NCI-H1694 (cell line): Measurements from ENCODE around the gene HOXB3.

Source experiments
- DNase-seq: peaks from one replicate; lab custom pipeline; 2025; lab: John Stamatoyannopoulos, UW

HOXB3 gene

DNA sequence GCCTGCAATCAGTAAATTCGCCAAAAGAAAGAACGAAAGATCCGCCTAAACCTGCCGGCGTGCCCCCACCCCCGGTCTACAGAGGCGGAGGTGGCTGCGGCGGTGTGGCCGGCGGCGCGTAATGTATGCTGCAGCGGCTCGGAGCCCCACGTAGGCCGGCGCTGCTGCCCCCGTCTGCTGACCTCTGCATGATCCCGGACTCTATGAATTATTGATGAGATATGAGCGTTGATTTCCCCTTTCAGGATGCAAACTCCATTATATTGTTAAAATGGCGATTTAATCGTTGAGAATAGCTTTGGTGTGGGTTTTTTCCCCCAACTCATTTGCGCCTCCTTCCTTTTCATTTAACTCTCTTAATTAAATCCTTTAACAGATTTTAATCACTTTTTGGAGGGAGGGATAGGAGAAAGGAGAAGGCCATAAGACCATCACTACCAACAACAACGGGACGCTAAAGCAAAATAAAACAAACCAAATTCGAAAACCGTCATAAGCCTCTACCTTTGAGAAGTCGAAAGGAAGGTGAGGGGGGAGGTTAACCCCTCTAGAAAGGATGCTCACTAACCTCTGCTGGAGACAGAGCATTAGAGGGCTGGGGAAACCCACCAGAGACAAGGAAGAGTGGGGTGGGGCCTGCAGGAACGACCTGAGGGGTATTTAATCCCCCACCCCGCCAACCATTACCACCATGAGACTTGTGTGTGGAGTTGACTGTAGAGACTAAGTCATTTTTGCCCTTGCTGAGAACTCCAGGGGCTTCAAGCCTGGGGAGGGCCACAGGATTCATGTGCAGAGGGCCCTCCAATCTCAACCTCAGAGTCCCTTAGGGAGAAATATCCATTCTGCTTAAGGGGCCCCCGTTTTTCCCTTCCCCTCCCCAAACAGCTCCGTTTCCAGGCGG lies 3.4 kb downstream of the HOXB3 start:
- no peak for DNase-seq

DNA sequence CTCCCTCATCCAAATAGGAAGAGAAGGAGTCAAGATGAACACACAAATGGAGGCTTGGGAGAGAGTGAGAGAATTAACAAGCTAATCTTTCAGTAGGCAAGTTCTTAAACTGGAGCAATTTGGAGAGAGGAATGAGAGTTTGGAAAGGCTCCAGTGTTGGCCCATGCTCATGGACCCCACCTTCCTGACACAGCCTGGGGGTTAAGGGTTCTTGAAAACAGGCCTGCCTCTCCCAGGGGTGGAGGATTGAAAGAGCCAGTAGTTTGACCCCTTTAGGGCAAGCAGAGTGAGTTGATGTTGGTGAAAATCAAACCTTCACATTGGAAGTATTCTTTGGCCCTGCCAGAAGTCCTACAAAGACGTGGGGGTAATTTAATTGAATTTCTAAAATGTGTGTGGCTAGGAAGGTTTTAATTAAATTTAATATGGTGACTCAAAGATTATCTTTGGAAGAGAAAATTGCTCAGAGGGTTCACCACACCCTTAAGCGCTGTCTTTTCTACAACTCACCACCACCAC lies 5.8 kb downstream of the HOXB3 start:
- DNase-seq, result no peak

DNA sequence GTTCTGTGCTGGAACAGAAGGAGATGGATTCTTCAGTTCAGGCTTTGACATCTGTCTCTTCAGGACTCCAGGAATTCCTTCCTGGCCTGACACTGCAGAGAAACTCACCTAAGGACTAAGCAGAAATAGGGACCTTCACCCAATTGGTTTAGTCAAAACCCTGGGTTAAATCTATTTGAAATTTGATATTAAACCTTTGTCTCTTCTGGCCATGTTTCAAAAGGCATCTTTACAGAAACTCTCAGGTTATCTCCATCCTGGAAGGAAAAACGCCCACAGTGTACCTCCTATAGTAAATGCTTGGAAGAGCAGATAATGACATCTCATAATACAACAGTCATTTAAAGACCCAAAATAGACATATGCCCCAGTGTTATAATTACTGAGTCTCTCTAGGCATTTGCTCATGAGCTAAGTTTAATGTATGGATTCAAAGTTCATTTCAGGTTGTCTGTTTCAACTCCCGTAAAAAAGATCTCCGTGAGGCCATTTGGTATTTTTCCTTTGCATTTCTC lies 6.3 kb downstream of the HOXB3 start:
- no peak for DNase-seq

DNA sequence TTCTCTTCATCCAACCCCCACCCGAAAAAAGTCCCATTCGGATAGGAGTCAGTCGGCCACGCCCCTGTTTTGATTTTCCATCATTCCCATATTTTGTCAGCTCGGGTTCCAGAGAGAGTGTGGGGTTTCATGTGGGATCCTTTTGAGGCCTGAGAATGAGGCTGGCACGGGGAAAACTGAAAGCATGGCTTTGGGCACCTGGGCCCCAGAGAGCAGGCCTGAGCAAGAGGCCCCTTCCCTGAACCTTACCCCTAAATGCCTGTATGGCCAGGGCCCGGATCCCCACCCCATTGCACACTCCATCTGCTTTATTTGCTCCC lies 7.3 kb downstream of the HOXB3 start:
- no peak for DNase-seq

DNA sequence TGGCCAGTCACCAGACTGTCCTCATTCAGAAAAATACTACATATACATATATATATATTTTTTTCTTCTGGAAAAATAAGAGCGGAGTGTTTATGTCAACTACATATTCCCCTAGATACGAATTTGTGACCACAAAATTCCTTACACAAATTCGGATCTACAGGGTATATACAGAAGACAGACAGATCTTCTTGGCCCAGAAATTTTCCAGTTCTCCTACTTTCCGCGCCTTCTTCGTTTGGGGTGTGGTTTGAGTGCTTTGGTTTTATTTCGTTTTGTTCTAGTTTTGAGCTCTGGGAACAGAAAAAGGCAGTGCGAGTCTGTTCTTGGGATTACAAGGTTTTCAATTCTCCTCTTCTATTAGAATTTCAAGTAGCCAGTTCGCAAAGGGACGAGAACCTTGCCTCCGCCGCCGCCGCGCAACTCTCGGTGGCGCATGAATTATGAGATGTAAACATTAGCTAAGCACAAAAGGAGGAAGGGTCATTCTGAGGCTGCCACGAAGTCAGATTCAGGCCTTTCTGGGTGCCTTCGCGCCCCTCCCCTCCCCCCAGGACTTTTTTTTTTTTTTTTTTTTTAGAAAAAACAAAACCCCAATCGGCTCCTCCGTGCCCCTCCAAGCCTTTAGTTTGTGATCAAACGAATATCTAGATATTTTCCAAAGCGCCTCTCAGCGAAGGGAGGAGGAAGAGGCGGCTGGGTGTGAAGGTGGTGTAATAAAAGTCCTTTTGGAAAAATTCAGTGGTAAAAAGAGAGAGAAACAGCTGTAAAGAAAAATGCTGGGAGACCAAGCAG lies 10.1 kb downstream of the HOXB3 start:
- no peak for DNase-seq

DNA sequence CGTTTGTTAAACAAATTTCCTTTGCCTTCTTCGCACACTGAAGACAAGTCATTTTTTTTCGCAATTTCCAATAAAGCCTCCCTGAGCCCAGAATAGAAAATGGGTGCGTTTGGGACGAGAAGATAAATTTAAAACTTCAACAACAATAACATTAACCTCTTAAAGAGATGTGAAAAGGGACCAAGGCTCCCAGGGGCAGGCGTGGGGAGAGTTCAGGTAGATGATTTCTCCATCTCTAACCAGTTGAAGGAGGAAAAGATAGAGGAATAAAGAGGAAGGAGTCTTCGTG lies 10.6 kb downstream of the HOXB3 start:
- DNase-seq, result no peak

DNA sequence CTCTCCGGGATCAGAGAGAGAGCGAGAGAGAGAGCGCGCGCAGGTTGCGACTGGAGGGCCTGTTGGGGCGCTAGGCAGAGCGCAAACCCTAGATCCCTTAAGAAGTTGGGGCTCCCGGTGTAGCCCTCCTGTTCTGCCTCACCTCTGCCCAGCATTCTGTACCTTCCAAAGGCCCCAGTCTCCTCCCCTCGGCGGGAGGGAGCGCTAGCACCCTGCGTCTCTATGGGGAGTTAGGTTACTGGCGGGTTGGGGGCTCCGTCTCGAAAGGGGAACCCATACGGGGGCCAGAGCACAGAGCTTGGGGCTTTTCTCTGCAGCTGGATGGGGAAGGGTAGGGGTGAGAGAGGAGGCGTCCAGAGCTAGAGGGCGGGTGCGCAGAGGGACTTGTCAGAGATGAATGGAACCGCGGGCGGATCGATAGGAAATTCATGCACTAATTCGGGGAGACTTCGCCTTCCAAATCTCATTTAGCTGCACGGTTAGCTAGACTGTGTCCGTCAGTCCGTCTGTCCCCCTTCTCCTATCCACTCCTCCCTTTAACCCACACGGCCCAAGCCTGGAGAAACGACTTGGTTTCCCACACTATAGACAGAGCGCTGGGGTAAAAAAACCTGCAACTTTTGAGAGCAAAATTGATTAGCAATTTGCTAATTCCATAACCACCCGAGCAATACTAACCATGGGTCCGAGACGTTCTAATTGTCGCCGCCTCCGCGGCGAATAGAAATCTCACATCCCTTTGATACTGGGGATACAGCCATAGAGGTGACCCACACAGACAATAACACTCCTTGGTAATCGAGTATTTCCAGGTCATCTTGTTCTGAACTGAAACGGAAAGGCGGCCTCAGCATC lies 11.2 kb downstream of the HOXB3 start:
- DNase-seq, result no peak

DNA sequence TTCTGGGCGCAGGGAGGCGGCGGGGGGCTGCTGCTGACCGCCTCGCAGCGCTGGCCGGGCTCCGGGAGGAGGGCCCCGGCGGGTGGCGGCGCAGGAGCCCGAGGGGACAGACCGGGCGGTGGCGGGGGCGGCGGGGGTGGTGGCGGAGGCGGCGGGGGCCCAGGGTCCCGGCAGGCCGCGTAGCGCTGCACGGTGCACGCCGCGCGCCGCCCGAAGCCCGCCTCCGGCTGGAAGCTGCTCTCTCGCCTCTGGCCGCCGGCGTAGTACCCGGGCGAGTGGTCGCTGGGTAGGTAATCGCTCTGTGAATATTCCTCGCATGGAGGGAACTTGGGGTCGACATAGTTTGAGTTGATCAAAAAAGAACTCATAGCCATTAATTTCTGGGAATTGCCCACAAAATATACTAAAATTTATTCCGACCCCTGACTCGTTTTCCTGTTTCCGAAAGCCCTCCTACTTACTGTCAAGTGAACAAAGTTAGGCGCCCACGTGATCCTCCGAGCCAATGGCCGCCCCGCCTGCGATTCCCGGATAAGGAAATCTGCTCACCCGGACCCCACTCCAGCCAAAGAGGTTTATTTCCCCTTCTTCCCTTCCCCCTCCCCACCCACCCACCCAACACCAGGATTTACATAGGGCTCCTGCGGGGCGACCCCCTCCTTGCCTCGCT lies 12.0 kb downstream of the HOXB3 start, which contains the start of gene HOXB4:
HOXB4 (minus strand) TSS at position 405 of the 670 bp plus-strand sequence; CDS start at position 374, 31 bp downstream.
- peak; percentile 39 for DNase-seq

DNA sequence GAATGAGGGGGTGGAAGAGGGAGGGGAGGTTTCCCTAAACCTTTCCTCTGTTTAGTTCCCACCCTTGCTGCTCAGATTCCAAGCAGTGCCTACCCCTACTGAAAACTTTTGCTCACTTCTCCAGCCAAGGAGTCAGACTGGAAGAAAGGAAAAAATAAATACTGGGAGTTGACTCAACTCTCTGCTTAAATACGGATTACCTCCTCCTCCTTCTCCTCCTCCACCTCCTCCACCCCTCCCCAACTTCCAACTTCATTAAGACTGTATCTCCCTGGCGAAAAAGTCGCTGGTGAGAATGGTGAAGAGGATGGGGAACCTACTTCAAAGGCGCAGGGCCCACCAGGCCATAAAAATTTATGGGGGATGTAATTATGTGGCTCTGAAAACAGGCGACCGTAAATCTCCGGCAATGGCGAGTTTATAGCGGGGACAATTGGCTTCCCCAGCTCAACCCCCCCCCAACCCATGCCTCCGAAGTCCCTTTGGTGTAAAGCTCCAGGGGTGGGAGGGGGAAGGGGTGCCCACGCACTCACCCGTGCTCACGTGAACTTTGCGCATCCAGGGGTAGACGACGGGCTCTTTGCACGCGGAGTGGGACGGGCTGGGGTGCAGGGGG lies 12.6 kb downstream of the HOXB3 start:
- DNase-seq, result no peak

DNA sequence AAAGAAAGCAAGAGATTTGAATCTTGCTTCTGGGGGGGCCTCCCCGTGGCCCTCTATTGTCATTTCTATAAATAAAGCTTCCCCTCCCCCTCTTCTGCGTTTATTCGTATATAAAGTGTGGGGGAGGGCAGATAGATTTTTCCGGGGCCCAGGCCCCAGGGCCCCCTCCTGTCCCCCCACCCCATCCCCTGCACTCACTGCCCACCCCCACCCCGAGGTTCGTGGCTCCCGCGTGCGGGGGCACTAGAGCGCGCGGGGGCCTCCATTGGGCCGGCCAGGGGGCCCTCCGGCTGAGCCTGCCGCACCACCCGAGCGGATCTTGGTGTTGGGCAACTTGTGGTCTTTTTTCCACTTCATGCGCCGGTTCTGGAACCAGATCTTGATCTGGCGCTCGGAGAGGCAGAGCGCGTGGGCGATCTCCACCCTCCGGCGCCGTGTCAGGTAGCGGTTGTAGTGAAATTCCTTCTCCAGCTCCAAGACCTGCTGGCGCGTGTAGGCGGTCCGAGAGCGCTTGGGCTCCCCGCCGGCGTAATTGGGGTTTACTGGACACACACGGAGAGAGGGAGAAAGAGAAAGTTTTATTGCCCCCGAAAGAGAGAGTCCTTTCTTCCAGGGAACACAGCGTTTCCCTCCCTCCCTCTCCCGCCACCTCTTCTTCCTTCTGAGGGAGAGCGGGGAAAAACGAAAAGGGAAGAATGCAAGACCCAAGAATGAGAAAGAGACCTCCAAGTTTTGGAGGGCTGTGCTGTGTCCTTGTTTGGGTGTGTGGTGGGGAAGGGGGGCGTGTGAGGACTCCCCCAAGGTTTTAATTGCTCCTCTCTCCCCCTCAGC lies 13.3 kb downstream of the HOXB3 start:
- DNase-seq, result no peak

DNA sequence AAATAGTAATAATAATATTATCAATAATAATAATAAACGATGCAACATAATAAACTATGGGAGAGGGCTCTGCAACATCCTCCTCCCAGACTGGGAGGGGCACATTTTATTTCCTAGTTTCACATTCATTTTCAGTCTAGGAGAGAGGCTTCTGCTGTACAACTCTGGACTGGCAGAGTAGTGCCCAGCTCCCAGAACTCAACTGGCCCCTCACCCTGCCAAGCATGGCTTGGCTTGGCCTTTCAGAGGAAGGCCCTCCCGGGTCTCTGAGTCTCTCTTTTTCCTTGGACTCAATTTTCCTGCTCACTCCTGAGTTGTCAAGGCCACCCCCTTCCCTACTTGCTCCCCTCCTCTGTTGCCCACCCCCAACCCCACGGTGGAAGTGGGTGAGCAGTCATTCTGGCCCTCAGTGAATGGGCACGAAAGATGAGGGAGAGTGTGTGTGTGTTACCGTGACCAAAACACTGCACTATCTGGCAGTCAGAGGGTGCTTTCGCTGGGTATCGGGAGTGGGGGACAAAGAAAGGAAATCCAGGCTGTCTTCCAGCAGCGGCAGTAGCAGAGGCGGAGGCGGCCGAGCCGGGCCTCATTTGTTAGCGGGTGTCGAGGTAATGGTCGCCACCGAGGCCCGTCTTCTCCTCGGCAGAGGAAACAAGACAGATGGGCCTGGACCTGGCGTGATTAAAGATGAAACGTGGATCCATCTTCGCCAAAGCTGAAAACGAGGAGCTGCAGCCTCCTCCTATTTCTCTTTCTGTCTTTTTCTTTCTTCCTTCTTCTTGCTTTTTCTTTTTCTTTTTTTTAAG lies 14.2 kb downstream of the HOXB3 start:
- DNase-seq, result no peak

DNA sequence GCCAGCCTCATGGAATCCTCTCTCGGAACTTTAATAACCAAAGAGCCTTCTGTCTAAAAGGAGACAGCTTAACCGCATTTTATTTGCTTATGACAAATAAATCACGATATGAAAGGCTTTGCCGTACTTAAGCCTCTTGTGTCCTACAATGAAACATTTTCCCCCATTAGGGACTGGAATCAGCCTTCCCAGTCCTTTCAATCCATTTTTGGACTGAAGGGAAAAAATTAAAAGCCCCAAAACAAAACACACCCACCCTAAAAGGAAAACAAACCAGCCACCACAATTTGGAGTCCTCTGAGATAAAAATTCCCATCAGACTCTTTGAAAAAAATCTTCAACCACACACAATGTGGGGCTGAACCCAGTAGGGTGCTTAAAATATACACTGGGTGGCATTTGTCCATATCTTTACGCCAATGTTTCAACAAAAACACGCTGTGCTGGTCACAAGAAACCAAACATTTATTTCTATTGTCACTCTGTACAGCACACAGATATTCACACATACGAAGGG lies 14.9 kb downstream of the HOXB3 start:
- DNase-seq, result no peak

DNA sequence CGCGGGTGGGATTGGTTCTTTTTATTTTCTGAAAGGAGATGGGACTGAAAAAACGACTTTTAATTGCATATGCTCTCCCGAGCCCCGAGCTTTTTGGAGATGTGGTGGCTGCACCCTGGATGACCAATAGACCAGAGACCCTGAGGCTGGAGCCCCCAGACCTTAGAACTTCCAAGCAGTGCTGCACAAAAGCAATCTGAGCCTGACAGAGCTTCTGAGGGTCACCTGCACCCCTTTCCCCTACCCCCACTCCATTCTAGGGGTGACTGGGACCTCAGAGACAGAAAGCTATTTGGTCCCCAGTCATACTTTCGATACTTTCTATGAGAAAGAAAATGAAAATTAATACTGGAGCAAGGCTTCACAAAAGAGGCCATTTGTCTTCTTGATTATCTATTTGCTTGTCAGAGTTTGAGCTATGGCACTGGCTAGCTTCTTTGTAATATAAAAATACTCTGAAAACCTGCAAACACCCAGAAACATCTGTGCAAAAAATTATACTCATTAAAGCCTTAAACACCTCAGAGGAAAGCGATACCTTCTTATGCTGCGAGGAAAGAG lies 15.5 kb downstream of the HOXB3 start:
- DNase-seq, result no peak

DNA sequence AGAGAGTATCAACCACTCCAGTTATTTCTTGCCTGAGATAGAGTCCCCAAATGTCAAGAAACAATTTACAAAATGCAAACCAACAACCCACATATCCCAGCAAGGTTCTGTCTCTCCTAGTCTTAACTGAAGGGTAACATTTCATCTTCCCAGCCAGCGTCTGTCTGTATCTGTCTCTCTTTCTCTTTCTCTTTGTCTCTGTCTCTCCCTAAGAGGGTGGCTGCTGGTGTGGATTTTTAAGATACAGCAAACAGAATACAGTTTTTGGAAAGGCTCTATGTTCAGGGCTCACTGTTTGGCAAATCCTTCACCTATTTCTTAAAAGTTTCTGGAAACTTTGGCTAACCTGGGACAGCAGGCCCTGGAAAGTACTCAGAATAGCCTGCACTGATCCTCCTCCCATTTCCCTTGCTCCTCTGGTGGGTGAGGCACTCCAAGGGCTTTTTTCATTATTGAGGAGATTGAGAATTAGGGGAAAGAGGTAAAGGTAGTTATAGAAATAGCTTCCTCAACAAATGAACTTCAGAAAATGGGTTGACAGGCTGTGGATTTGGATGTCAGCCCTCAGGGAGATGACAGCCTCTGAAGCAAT lies 18.1 kb downstream of the HOXB3 start:
- no peak for DNase-seq

DNA sequence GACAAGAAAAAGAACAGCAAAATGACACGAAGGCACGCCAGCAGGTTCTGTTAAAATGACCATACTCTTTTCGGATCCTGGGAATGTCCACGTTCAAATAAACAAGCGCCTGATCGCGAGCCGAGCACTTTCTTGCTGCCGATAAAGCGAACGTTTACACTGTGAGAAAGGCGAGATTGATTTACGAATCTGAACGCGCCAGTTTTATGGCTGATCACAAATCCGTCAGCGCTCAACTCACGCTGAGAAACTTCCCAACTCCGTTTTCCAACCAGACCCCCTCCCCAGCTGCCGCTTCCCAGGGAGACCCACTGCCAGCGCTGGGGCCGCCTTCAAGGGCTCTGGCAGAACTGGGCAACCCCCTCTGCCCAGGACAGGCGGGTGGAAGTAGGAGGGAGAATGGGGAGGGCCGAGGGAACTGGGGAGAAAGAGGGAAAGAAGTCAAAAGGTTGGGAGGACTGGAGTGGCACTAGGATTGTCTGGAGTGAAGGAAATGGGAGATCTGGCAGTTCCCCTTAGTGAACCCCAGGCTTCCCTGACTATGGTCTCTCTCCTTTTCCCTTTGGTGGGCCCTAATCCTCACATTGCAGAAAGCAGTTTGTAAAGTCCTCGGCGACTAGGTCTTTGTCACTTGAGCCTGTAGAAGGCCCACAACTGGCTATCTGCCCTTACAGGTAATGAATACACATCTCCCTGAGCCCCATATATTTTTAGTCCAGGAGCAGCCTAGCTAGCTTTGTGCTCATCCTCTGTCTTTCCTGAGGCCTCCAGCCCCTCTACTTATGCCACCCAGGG lies 18.8 kb downstream of the HOXB3 start:
- no peak for DNase-seq

DNA sequence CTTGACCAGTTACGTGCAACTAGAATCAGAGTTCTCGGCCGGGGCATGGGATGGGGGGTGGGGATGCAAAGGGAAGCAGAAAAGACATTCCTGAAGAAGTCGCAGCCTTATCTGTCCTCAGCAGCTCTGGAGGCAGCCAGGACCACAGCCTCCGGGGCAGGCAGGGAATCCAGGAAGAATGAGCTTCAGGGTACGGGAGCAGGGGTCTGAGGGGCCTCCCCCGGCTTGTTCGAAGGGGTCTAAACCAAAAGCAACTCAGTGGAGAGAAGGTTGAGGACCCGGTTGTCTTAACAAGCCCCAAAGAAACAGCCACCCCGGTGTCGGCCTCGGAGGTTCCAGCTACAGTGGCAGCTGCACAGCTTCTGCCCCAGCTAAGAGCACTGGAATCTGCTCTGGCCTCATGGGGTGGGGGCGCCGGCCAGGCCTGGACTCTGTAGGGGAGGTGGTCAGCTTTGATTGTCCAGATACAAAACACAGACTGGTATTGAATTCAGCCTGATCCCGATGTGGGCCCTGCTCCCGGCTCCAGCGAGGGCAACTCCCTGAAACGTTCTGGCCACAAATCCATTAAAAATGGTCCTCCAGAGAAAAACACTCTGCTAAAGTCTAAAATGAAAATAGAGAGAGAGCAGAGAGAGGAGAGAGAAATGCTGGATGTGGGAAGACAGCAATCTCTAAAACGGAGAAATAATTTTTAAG lies 19.6 kb downstream of the HOXB3 start:
- no peak for DNase-seq
